GM21447 (cell line): ENCODE results near the gene USP16.
"Not testable (repeated sequence)": the region's sequence is repeated elsewhere in the genome, so short reads cannot be mapped to it uniquely, and the experiment has no call there.

Experiments
- ATAC-seq: cut with Tn5 transposase; IDR thresholded peaks from one replicate; pipeline ENCODE4 v1.9.1; 2021; ENCODE audit not compliant: unreplicated experiment

The USP16 gene

DNA sequence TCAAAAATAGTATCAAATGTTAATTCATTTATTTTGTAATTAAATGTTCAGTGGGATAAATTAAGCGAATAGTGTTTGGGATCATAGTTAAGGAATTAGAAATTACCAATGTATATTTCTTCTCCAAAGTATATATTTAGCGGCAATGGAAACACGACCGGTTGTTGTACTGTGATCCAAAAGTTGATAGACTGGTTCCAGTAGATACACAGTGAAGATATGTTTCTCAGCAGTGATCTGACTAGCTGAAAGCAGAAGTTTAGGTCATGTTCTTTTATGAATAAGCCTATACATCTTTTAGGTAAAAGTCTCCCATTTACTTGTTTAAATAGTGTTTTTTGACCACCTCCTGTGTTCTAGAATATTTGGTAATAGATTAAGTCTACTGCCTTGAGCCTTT lies 8.8 kb downstream of the USP16 start:
- no peak for ATAC-seq

DNA sequence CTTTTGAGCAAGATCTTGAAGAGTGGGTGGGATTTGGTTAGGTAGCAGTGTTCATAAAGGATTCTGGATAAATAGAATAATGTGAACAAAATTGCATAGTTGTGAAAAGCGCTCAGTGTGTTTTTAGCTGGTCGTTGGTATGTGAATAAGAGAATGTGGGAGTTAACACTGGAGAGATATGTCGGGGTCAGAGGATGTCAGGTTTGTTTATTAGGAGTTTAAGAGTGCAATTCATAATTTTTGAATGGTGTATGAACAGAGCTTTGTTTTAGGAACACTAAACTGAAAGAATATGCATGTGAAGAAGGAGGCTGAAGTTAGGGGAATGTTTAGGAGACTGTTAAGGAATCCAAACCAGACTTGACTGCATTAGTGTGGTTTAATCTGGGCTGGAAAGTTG lies 9.4 kb downstream of the USP16 start:
- no peak for ATAC-seq

DNA sequence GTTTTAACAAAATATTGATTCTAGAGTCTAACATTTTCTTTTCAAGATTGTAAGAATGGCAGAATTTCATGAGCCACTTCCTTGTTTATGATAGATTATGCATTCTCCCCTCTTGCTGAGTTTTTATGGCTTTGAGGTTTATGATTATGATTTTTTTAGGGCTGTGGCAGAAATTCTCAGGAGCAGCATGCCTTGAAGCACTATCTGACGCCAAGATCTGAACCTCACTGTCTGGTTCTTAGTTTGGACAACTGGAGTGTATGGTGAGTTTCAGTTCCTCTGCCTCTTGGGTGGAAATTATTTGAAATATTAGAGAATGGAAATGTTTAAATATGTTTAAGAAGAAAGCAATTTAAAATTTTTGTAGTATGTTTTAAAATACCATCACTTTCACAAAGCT lies 10.2 kb downstream of the USP16 start:
- no peak for ATAC-seq

DNA sequence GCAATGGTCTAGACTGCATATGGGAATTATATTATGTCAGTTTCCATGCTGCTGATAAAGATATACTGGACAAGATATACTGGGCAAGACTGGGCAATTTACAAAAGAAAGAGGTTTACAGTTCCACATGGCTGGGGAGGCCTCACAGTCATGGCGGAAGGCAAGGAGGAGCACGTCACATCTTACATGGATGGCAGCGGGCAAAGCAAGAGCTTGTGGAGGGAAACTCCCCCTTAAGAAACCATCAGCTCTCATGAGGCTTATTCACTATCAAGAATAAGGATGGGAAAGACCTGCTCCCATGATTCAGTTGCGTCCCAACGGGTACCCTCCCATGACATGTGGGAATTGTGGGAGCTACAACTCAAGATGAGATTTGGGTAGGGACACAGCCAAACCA lies 27.8 kb downstream of the USP16 start:
- no peak for ATAC-seq

DNA sequence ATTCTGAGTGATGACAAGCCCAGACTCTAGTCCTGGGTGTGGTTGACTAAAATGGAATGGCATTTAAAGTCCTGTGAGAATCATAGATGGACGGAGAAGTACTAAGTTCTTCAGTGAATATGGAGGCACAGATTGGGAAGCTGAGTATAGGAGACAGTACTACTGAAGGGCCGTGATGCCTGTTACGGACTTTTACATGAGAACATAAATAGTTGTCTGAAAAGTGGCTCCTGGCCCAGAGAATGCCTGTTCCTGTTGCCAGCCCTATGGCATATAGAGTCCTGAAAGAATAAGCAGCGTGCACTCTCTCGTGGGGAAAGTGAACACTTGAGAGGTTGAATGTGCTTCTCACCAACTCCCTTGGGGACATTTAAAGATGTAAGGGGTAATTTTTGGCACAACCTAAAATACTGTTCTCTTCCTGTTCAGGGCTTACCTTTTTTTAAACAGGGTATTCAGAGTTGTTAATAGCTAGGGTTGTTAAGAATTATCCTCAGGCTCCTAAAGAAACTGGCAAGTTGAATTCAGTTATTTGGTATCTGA lies 28.6 kb downstream of the USP16 start:
- no peak for ATAC-seq

DNA sequence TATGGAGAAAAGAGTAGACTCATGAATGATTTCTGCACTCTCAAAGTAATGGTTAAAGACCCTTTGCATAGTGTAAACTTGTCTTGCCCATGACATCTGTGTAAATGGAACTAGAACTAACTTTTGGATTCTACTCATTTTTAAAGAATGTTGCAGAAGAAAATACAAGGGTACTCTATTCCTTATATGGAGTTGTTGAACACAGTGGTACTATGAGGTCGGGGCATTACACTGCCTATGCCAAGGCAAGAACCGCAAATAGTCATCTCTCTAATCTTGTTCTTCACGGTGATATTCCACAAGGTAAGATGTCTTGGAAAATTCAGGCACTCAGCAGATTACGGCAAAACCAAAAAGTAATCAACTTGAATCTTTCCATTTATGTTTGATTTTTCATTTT lies 29.2 kb downstream of the USP16 start:
- no peak for ATAC-seq

DNA sequence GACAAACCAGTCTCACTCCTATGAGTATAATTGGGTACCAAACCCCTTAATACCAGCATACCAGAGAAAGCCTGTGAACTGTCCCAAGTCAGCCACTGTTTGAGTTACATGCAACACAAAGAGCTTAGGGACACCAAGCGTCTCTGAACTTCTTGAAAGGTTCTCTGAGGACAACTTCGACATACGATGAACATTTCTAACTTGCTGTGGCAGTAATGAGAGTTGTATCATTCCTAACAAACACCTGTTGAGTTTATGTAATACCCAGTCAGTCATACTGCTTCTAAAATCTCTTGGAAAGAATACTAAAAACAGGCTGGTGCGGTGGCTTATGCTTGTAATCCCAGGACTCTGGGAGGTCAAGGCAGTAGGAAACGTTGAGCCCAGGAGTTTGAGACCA lies 30.6 kb downstream of the USP16 start:
- no peak for ATAC-seq

DNA sequence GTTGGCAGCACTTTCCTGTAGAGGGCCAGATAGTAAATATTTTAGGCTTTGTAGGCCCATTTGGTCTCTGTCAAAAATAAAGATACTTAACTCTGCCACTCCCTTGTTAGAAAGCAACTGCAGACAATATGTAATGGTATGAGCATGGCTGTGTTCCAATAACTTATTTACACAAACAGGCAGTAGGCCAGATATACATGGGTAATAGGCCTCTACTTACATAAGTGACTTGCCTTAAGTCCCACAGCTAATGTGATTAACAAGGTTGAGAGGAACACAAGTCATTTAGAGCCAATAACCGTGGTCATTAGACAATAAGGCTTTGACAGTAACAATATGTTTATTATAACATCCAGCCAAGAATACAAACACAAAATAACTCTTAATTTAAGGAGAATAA lies 31.5 kb downstream of the USP16 start:
- no peak for ATAC-seq

DNA sequence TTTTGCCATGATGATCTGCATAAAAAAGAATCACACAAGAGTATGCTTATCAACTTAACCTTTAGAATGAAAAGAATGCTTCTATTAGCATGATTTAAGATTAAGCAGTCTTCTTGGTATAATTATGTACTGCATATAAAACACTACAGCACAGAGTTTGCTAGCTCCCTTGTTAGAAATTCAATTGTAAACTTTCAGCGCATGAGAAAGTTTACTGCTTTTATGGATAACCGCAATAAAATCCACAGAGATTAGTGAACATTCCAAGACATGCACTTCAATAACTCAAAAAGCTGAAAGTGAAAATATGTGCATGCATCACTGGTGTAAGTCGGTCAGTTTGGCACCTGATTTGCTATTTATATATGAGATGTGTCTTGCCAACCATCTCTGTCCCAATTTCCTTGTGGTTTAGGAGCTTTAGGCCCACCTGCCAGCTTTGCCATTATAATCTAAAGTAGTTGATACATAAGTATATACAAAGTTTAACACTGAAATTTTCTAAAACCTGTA lies 32.1 kb downstream of the USP16 start:
- no peak for ATAC-seq

DNA sequence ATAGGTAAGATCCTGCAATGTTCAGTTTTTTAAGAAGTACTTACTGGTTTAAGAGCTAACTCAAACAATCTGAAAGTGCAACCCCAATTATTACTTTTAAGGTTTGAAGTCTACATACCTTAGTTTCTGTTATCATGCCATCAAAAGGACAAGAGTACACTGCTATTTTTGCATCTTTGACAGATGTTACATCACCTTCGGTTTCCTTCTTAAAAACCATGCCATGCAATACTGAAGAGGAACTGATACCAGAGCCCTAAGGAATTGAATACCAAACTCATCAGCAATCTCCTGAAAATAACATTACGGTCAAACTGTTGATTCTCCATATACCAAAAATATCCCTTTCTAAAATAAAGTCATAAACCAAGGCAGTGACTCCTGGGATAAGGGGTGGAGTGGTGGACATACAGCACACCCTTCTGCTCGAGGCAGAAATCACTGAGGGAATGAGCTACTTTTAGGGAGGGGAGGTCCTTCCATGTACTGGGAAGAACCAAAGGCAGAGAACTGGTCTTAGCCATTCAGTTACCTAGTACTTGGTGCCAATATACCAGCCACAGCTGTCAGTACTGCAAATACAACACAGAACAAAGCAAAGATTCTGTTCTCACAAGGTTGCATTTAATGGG lies 40.5 kb downstream of the USP16 start:
- peak; percentile 99 for ATAC-seq

DNA sequence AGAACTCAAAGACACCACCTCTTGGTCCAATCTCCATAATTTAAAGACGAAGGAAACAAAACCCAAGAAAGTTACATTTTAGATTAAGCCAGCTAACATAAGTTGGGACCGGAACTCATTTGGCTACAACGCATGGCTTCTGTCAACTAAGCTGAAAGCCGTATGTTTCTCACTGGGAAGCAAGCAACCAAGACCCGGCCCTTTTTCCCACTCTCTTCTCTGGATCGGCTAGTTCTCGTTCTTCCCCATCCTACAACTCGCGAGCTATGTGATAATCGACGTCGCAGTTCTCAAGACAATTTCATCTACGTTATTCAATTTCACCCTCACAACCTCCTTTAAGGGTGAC lies 48.4 kb downstream of the USP16 start:
- peak; percentile 2 for ATAC-seq

DNA sequence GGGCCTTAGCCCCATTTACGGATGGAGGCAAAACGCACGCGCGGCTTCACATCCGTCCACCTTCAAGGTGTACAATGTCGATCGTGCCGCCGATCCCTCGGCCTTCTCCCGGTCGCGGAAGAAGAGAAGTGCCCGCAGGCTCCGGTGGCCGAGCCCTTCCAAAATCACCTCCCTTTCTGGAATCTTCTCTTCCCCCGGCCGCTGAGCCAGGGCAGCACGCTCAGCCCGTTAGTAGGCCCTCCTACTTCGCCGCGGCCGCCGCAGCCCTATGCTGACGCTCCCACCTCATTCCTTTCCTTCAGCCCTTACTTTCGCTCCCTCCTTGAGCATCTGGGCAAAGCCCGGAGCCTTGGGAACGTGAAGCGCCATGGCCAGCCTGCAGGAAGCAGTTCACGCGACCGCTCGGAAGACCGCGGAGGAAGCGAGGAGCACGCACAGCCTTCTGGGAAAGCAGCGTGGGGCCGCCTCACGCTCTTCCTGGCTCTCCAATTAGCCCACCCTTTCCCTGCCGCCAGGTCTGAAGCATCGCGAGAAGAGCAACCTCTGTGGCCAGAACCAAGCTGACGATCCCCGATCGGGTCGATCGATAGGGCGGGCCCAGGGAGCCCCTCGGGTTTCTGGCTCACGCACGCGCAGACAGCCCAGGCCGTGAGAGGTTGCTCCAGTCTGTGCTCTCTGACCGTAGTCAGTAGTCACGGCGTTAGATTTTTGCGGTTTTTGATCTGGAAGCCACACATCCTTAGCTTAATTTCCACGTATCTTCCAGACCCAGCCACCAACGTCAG lies 48.9 kb downstream of the USP16 start, which contains the start of gene CCT8:
TSS of gene CCT8 (minus strand) at position 427 of the 785 bp plus-strand sequence. CDS start at position 369, 58 bp downstream.
- peak; percentile 90 for ATAC-seq

DNA sequence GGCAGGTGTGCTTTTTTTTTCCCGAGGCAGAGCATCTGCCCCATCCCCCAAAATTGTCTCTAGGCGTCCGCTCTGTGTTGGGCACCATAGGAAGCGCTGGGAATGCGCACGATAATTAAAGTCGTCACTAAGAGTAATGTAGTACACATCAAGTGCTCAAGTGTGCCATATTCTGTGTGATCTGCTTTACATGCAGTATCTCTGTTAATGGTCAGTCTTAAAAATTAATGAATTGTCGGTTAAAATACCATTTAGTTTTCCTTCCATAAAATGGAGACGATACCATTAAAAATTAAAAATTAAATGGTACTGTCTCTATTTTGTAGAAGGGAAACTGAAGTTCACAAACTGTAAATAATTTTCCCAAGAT lies 49.5 kb downstream of the USP16 start:
- peak; percentile 7 for ATAC-seq

DNA sequence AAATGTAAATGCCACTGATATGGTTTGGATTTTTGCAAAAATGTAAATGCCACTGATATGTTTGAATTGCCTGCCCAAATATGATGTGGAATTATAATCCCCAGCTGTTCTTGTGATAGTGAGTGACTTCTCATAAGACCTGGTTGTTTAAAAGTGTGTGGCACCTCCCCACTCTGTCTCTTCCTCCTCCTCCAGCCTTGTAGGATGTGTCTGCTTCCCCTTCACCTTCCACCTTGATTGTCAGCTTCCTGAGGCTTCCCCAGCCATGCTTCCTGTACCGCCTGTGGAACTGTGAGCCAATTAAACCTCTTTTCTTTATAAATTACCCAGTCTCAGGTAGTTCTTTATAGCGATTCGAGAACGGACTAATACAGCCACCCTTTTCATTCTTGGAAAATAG lies 50.3 kb downstream of the USP16 start:
- no peak for ATAC-seq

DNA sequence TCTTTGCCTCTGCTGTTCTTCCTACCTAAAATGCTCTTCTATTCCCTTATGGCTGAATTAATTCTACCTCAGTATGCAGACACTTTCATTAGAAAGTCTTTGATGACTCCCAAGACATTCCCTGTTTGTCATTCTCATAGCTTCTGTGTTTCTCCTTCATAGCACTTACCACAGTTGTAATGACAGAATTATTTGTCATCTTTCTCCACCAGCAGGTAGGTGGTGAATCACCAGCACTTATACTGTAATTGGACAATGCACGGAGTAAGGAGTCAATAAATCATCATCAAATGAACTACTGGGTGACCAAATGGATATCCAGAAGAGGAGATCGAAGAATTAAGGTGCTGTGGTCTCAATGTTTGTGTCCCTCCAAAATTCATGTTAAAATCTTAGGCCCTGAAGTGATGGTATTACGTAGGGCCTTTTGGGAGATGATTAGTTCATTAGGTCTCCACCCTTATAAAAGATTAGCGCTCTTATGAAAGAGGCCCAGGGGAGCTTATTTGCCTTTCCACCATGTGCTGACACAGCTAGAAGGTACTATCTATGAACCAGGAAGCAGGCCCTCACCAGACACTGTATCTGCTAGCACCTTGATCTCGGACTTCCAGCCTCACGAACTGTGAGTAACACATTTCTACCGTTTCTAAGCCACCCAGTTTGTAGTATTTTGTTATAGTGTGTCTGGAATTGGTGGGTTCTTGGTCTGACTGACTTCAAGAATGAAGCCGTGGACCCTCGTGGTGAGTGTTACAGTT lies 51.4 kb downstream of the USP16 start:
- ATAC-seq, result no peak

DNA sequence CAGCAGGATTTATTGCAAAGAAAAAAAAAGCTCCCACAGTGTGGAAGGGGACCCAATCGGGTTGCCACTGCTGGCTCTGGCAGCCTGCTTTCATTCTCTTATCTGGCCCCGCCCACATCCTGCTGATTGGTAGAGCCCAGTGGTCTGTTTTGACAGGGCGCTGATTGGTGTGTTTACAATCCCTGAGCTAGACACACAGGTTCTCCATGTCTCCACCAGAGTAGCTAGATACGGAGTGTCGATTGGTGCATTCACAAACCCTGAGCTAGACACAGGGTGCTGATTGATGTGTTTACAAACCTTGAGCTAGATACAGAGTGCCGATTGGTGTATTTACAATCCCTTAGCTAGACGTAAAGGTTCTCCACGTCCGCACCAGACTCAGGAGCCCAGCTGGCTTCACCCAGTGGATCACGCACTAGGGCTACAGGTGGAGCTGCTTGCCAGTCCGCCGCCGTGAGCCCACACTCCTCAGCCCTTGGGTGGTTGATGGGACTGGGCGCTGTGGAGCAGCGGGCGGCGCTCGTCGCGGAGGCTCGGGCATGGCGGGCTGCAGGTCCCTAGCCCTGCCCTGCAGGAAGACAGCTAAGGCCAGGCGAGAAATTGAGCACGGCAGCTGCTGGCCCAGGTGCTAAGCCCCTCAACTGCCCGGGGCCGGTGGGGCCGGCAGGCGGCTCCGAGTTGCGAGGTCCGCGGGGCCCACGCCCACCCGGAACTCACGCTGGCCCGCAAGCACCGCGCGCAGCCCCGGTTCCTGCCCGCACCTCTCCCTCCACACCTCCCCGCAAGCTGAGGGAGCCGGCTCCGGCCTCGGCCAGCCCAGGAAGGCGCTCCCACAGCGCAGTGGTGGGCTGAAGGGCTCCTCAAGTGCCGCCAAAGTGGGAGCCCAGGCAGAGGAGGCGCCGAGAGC lies 52.5 kb downstream of the USP16 start:
- ATAC-seq, result not testable (repeated sequence)

DNA sequence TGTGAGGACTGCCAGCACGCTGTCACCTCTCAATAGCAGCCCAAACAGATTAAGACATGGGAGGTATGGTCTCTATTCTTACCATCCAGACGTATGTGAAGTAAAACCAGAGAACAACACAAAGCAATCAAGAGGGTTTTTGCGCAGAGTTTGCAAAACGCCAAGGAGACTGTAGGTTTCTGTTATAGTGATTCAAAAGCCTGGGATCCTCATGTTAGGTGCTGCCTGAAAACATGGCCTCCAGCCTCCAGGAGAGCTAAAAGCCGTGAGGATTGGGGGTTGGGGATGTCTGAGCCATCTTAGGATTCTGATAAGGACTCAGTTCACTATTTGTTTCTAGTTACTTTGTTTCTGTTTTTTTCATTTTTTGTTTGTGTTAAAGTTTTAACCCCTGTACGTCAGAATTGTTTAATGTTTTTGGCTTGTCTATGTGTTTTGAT lies 53.2 kb downstream of the USP16 start:
- no peak for ATAC-seq

DNA sequence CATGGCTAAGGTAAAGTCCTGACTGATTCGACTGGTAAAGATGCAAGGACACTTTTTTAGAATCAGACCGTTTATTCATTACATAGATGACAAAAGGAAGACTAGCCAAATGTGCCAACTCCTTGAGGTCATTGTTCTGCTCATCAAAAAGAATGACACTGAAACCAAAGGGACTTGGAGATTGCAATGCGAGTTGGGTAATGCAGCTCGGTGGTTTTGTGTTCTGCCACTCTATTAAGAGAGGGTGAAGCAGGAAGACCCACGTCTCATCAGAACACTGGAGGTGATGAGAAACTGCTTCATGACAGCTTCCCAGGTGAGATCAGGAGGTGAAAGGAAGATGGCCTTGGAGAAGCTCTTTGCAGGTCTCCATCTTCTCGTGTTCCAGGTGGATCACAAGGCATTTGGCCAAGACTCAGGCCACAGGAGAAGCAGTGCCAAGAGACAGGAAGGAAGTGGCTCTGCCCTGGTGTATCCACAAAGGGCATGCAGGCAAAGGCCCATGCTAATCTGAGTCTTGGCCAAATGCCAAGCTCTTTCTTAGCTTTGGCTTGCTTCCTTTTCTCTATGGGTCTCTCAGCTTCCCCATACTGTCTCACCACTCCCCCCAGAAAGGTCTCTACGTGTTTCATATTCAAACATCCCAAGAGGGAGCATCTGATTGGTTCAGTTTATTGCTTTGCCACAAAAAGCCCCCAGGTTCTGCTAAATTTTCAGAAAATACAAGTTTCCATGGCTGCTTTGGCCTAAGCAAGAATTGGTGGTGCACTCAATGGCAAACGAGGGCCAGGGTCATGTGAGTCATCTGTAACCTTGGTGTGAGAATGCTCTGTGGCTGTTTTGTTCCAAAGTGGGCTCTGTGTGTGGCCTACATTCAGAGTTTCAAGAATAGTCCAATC lies 54.6 kb downstream of the USP16 start:
- ATAC-seq, result peak; percentile 68

DNA sequence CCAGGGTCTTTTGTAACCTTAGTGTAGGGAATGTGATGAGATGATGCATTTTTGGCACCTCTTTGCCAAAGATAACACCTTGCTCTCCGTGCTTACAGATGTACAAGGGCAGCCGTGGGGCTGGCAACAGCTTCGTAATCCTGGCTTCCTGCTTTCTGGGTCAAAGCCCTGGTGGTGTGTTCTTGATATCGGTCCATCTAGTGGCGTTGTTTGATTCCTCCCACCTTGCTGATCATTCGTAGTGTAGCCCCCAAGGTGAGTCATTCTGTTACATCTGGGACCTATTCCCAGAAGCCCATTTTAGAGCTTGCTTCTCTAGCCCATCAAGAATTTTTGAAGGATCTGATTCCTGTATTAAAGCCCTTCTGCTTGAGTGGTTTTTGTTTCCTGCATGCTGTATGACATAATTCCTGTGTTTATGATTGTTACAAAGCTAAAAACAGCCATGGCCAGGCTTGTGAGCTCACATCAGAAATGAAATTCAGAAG lies 56.0 kb downstream of the USP16 start:
- no peak for ATAC-seq
